AG09319 (cell line): Measurements from ENCODE around the gene LAMA4.

Experiments used
- DNase-seq: peaks from one replicate; pipeline ENCODE4 v3.0.0-alpha.2; 2010; ENCODE audit warnings: low read depth; ENCODE audit errors: extremely low read depth
- TF ChIP-seq, protein P1 (sequence below): IDR thresholded peaks from 2 replicates; pipeline ENCODE4 v1.5.1; 2011; ENCODE audit warnings: low read depth, mild to moderate bottlenecking, inconsistent platforms, low read length, moderate library complexity

Gene LAMA4

DNA sequence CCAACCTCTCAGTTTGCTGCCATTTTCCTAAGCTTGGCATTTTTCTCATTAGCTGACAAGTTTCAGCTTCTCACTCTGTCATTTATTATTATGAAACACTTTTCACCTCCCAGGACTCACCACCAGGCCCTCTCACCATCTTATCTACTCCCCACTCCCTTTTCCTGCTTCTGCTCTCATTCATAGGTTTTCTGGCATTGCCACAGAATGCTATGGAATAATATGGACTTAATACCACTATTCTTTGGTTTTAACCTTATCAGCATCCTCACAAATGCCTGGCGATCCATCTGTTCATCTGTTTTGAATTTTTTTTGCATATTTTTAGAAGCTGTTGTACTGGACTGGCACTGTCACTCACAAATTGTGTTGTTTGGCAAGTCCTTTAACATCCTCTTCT lies 16.4 kb upstream of the LAMA4 start:
- TF ChIP-seq, protein P1, sequence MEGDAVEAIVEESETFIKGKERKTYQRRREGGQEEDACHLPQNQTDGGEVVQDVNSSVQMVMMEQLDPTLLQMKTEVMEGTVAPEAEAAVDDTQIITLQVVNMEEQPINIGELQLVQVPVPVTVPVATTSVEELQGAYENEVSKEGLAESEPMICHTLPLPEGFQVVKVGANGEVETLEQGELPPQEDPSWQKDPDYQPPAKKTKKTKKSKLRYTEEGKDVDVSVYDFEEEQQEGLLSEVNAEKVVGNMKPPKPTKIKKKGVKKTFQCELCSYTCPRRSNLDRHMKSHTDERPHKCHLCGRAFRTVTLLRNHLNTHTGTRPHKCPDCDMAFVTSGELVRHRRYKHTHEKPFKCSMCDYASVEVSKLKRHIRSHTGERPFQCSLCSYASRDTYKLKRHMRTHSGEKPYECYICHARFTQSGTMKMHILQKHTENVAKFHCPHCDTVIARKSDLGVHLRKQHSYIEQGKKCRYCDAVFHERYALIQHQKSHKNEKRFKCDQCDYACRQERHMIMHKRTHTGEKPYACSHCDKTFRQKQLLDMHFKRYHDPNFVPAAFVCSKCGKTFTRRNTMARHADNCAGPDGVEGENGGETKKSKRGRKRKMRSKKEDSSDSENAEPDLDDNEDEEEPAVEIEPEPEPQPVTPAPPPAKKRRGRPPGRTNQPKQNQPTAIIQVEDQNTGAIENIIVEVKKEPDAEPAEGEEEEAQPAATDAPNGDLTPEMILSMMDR, result no peak

DNA sequence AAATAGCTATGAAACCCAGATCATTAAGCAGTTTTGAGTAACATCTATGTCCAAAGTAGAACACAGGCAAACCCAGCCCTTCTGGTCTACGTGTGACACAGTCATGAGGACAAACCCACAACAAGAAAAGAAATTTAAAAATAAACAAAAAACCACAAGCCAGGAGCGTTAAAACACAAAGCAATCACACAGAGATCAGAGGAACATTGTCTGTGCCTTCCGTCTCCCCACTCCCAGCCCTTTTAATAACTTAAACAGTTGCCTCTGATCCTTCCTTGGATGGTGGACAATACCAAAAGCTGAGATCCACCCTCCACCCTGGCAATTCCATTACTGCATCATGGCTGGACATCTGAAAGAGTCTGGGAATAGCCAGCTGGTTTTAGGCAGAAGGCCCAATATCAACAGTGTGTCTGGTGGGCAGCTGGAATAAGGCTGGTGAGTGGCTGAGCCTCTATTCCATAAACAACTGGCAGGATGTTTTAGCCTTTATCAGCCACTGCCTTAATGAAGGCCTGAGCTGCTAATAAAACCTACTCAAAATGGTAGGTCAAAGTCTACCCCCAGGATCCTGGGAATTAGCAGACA lies 15.7 kb upstream of the LAMA4 start:
- TF ChIP-seq, protein P1, result no peak
- no peak for DNase-seq

More for the DNA sequence above, 16.4 kb upstream of the LAMA4 start:
- no peak for DNase-seq

DNA sequence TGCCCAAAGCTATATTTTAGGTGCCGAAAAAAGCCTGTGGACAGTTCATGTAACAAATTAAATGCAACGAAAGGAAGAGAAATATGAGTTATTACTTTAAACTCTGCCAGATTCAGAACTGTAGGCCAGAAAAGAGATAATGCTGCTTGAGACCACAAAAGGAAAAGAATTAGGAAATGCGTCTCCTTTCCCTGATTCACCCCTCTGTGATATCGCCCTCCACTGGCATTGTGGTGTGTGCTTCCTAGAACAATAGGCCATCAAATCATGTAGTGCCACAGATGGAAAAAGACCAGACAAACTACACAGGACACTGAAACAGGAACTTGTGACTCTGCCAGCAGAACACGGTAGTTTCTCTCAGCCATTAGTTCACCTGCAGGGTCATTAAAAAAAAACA lies 14.7 kb upstream of the LAMA4 start:
- TF ChIP-seq, protein P1, result peak; percentile 33
- DNase-seq, result no peak

DNA sequence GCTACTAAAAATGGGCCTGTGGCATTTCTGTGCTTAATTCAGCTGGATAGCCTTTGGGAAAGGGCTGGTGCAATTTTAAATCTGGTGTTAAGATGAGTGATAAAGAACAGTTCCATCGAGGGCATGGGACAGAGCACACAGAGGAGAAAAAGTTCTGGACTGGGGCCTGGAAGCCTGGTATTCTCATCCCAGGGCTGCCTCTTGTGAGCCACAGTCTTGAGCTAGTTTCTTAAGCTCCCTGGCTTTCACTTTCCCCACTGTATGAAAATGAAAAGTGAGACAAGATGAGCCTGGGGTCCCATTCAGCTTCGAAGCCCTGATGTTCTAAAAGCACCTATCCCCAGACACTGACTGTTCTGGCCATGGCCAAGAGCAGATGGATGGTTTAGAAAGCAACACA lies 14.3 kb upstream of the LAMA4 start:
- DNase-seq, result no peak
- TF ChIP-seq, protein P1, result no peak

DNA sequence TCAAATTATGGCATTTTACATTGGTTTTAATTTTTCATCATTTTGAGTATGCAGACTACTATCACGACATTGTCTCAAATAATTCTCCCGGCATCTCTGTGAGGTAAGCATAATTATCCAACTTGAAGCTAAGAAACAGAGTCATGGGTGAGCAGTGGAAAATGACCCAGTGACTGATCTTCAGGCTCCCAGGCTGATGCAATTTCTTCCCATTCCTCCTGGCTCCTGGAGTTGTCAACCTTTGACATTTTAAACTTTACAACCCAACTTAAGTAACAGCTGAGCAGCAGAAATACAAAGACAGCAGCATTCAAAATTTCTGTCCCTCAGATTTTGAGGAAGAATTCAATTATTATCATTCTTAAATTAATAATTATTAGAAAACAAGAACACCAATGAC lies 13.7 kb upstream of the LAMA4 start:
- no peak for DNase-seq
- TF ChIP-seq, protein P1, result no peak

DNA sequence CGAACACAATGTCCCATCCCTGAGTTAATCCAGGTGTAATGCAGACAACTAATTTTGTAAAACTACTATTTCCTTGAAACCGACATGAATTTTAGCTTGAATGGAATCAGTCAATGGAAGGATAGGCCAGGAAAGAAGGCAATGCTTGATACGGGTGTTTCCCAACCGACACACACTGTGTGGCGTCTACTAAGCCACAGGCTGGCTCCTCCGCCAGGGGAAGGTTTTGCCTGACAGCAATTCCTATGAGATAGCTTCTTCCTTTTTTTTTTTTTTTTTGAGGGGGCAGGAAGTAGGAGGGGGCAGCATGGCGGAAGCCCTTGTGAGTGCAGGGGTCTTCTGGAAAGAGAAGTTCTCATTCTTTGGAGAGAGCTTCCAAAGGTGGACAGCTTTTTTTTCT lies 12.0 kb upstream of the LAMA4 start:
- TF ChIP-seq, protein P1, result no peak
- no peak for DNase-seq

DNA sequence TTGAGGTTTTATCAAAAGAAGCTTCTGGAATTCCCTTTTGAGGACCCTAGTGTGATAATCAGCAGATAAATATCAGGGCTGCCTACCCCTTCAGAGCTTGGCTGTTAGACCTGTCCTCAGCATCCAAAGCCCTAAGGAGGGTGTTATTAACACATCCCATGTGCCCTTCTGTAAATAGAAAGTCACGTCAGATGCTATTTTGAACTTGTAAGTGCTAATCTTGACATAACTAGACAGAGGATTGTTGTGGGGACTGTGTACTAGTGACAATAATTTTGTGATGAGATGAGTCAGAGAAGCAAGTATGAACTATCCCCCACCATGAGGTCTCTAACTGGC lies 4.9 kb upstream of the LAMA4 start:
- TF ChIP-seq, protein P1, result no peak
- DNase-seq, result no peak
